OCI-LY7 (cell line): Measurements from ENCODE around the gene MAST2. TPM values are rescaled to one million over a fixed set of nuclear protein-coding genes. Genes with fewer than 3 reads are reported as not detected.
"Not testable (repeated sequence)": the region's sequence is repeated elsewhere in the genome, so short reads cannot be mapped to it uniquely, and the experiment has no call there.

Experiments
- BruUV-seq: library from RNA; stranded (reverse); fragments of 400-500 nt; replicated peaks from 2 replicates; lab custom pipeline; 2021; lab: Mats Ljungman, UMichigan
- CTCF ChIA-PET: fragments of 300-600 bp; sonication (Branson Sonifier 250); formaldehyde crosslinking; loops from one replicate; lab custom pipeline; 2022; ENCODE audit warnings: antibody characterized with exemption; ENCODE audit not compliant: unreplicated experiment; lab: Charles Lee
- POLR2A ChIA-PET: fragments of 300-600 bp; sonication (Branson Sonifier 250); formaldehyde crosslinking; loops from one replicate; lab custom pipeline; 2022; ENCODE audit warnings: antibody characterized with exemption; lab: Charles Lee
- DNase-seq: peaks from one replicate; pipeline ENCODE4 v3.0.0-alpha.2; 2015; ENCODE audit warnings: low spot score
- H2AFZ ChIP-seq: fragments of 200-600 bp; sonication (generic), shearing (Covaris generic); 2 replicates; pipeline ENCODE4 v1.6.1; 2014; ENCODE audit warnings: mild to moderate bottlenecking, antibody characterized with exemption, low read length, moderate library complexity
- H3K27ac ChIP-seq: fragments of 200-600 bp; sonication (generic); 2 replicates; pipeline ENCODE4 v1.5.1; 2014; ENCODE audit warnings: mixed run types, low read depth, mild to moderate bottlenecking, moderate library complexity, low read length, inconsistent platforms; ENCODE audit not compliant: poor library complexity, severe bottlenecking
- H3K36me3 ChIP-seq: fragments of 200-600 bp; sonication (generic); 2 replicates; pipeline ENCODE4 v1.6.1; 2014; ENCODE audit warnings: mild to moderate bottlenecking, antibody characterized with exemption, low read length, moderate library complexity, mixed read lengths; ENCODE audit not compliant: insufficient read depth
- H3K4me1 ChIP-seq: fragments of 200-600 bp; sonication (generic); 2 replicates; pipeline ENCODE4 v1.5.1; 2014; ENCODE audit warnings: mild to moderate bottlenecking, low read length; ENCODE audit not compliant: insufficient read depth, poor library complexity, severe bottlenecking
- H3K4me2 ChIP-seq: fragments of 200-600 bp; sonication (generic); 2 replicates; pipeline ENCODE4 v1.6.1; 2014; ENCODE audit warnings: mild to moderate bottlenecking, low read length
- H3K4me3 ChIP-seq: fragments of 200-600 bp; sonication (generic); 2 replicates; pipeline ENCODE4 v1.5.1; 2014; ENCODE audit warnings: mild to moderate bottlenecking, low read depth, low read length; ENCODE audit not compliant: poor library complexity, severe bottlenecking
- H3K79me2 ChIP-seq: fragments of 200-600 bp; sonication (generic); 2 replicates; pipeline ENCODE4 v1.6.1; 2016; ENCODE audit warnings: low read depth, mild to moderate bottlenecking, low read length, moderate library complexity, mixed read lengths; ENCODE audit not compliant: insufficient read depth
- H3K9me2 ChIP-seq: fragments of 200-600 bp; sonication (generic); 2 replicates; pipeline ENCODE4 v1.6.1; 2016; ENCODE audit warnings: mild to moderate bottlenecking, low read length, mixed read lengths; ENCODE audit not compliant: insufficient read depth
- H3K9me3 ChIP-seq: fragments of 200-600 bp; sonication (generic); 2 replicates; pipeline ENCODE4 v1.6.1; 2014; ENCODE audit warnings: mild to moderate bottlenecking, mixed run types, low read length, mixed read lengths
- H4K20me1 ChIP-seq: fragments of 200-600 bp; sonication (generic); 2 replicates; pipeline ENCODE4 v1.6.1; 2014; ENCODE audit warnings: mild to moderate bottlenecking, antibody characterized with exemption, low read length, moderate library complexity, mixed read lengths; ENCODE audit not compliant: insufficient read depth
- CTCF ChIP-seq: fragments of 200-600 bp; sonication (generic); conservative IDR thresholded peaks from 2 replicates; pipeline ENCODE4 v1.5.1; 2014; ENCODE audit warnings: mild to moderate bottlenecking, antibody characterized with exemption, low read length, moderate library complexity, mixed read lengths
- EZH2phosphoT487 ChIP-seq: fragments of 200-600 bp; sonication (generic); IDR thresholded peaks from 2 replicates; pipeline ENCODE4 v1.6.1; 2018; ENCODE audit warnings: low read depth, borderline replicate concordance, mild to moderate bottlenecking, mixed run types, antibody characterized with exemption, low read length, moderate library complexity, mixed read lengths
- intact Hi-C: fragments of 100-400 bp; cut with micrococcal nuclease; formaldehyde crosslinking; loops from one replicate; pipeline ENCODE4 v1.10.0; 2022; ENCODE audit not compliant: unreplicated experiment
- total RNA-seq, 2 experiments: library from RNA; depleted of rRNA in 1 of 2; stranded (reverse); fragments of >200 nt in 1 of 2; shearing (Covaris generic) in 1 of 2; gene quantifications; 2 replicates each; pipeline ENCODE4 v1.2.3, GENCODE V29; 2014 to 2022

The MAST2 gene
- total RNA-seq, 2 experiments from 2014 or later, result 32.1 to 67.2 TPM

- Histone ChIP-seq H2AFZ (no peak overlapping the region), H3K4me2 (no peak overlapping the region), H3K27ac (no peak overlapping the region), H3K36me3 (peaks cover 22% of the 10 kb centered on the region), H3K9me2 (no peaks in the 10 kb centered on the region), H4K20me1 (no peaks in the 10 kb centered on the region), H3K9me3 (peaks cover 9% of the 10 kb centered on the region; the same call in 1 of the 2 replicates), H3K4me1 (peaks cover 27% of the 10 kb centered on the region), H3K79me2 (peaks cover 16% of the 10 kb centered on the region; the same call in 1 of the 2 replicates), H3K4me3 (no peak overlapping the region)
- no TSS peak for BruUV-seq
- DNase-seq, result no peak
- ChIA-PET POLR2A (no interaction called here), CTCF (no interaction called here)
- TF ChIP-seq EZH2phosphoT487, result no peak
- intact Hi-C loops, result no loop called here
These were observed 139.8 kb downstream of the MAST2 start for GRCh38 chr1:45943185-45943584.

- Histone ChIP-seq H3K4me3 (no peak overlapping the region), H3K4me2 (peak overlapping the region; percentile 0; the same call in 1 of the 2 replicates), H3K36me3 (peaks cover 24% of the 10 kb centered on the region), H3K9me2 (no peaks in the 10 kb centered on the region), H3K27ac (no peak overlapping the region), H3K9me3 (peaks cover 16% of the 10 kb centered on the region; the same call in 1 of the 2 replicates), H2AFZ (no peak overlapping the region), H3K4me1 (peaks cover 32% of the 10 kb centered on the region), H3K79me2 (peaks cover 8% of the 10 kb centered on the region; the same call in 1 of the 2 replicates), H4K20me1 (no peaks in the 10 kb centered on the region)
- ChIA-PET POLR2A (no interaction called here), CTCF (no interaction called here)
- no TSS peak for BruUV-seq
- no peak for TF ChIP-seq EZH2phosphoT487
- TF ChIP-seq CTCF, result no peak
- no peak for DNase-seq
- intact Hi-C loops, result no loop called here
These were observed 142.0 kb downstream of the MAST2 start for GRCh38 chr1:45945426-45945825.

GRCh38 chr1:45949462-45949861, 146.1 kb downstream of the MAST2 start:
- intact Hi-C loops, H3K9me2 ChIP-seq, H3K4me3 ChIP-seq, H3K27ac ChIP-seq, H3K79me2 ChIP-seq, H4K20me1 ChIP-seq, H3K4me2 ChIP-seq, DNase-seq, CTCF ChIA-PET, BruUV-seq, H2AFZ ChIP-seq: not testable (repeated sequence)
- Histone ChIP-seq H3K4me1 (peaks cover 32% of the 10 kb centered on the region), H3K36me3 (peaks cover 14% of the 10 kb centered on the region), H3K9me3 (peaks cover 11% of the 10 kb centered on the region; the same call in 1 of the 2 replicates)
- POLR2A ChIA-PET, result interaction anchor here (0.6 kb wide), 1 partner anchor 134 kb away, joined by 7 read pairs; no protein-coding TSS in a partner anchor
